Breast epithelium (tissue), 3 donors: Measurements from ENCODE around the gene CBX6.

Experiments
- CTCF ChIP-seq, 3 donors: fragments of 450-650 bp; IDR thresholded peaks; one replicate each; pipeline ENCODE4 v1.5.1; 2016 to 2017; ENCODE audit warnings: antibody characterized with exemption in 3 of 3, mild to moderate bottlenecking in 3 of 3, moderate library complexity in 3 of 3
- POLR2A ChIP-seq: fragments of 450-650 bp; IDR thresholded peaks from one replicate; pipeline ENCODE4 v1.6.1; 2016; ENCODE audit warnings: antibody characterized with exemption, mild to moderate bottlenecking, moderate library complexity
- POLR2AphosphoS5 ChIP-seq, 3 donors: sonication (generic); formaldehyde crosslinking; IDR thresholded peaks; one replicate each; pipeline ENCODE4 v1.6.1; 2017; ENCODE audit warnings: antibody characterized with exemption in 3 of 3

- TF ChIP-seq CTCF (IDR thresholded peaks at IDR 0.05): no peak
- TF ChIP-seq POLR2A: no peak
- no peak for TF ChIP-seq POLR2AphosphoS5 (IDR thresholded peaks at IDR 0.05)
Observed at GRCh38 chr22:38866024-38866398, 6.0 kb downstream of the CBX6 start.
